Astrocyte (in vitro differentiated cells and primary cell): ENCODE data around the gene TRMT2B. TPM values are rescaled to one million over a fixed set of nuclear protein-coding genes. Genes with fewer than 3 reads are reported as not detected.

Experiments used
- DNase-seq: peaks from one replicate; pipeline ENCODE4 v3.0.0-alpha.2; 2010; ENCODE audit warnings: low read depth
- FAIRE-seq: peaks from 2 replicates; lab custom pipeline; 2011; peaks lifted over from hg19 to GRCh38; lab: Jason Lieb, UNC
- H2AFZ ChIP-seq: 2 replicates; pipeline ENCODE4 v1.6.0; 2012; ENCODE audit warnings: low read depth, low read length, inconsistent platforms
- H3K27ac ChIP-seq: 2 replicates; pipeline ENCODE4 v1.5.1; 2011; ENCODE audit warnings: low read depth, low read length, inconsistent platforms
- H3K27me3 ChIP-seq: 2 replicates; pipeline ENCODE4 v1.6.0; 2011; ENCODE audit warnings: low read length, inconsistent platforms; ENCODE audit not compliant: insufficient read depth
- H3K36me3 ChIP-seq: 2 replicates; pipeline ENCODE4 v1.5.1; 2011; ENCODE audit warnings: low read length, inconsistent platforms; ENCODE audit not compliant: insufficient read depth
- H3K4me1 ChIP-seq: 2 replicates; pipeline ENCODE4 v1.5.1; 2011; ENCODE audit warnings: low read length, inconsistent platforms; ENCODE audit not compliant: insufficient read depth
- H3K4me2 ChIP-seq: 2 replicates; pipeline ENCODE4 v1.6.0; 2012; ENCODE audit warnings: low read length, inconsistent platforms
- H3K4me3 ChIP-seq: 2 replicates; pipeline ENCODE4 v1.5.1; 2011; ENCODE audit warnings: low read depth, mild to moderate bottlenecking, low read length, inconsistent platforms; ENCODE audit not compliant: insufficient read depth
- H3K79me2 ChIP-seq: 2 replicates; pipeline ENCODE4 v1.6.0; 2012; ENCODE audit warnings: mild to moderate bottlenecking, low read length, inconsistent platforms; ENCODE audit not compliant: insufficient read depth
- H3K9ac ChIP-seq: 2 replicates; pipeline ENCODE4 v1.6.0; 2012; ENCODE audit warnings: mild to moderate bottlenecking, low read length, inconsistent platforms
- H3K9me3 ChIP-seq: 2 replicates; pipeline ENCODE4 v1.5.1; 2012; ENCODE audit warnings: low read depth, mild to moderate bottlenecking, low read length, inconsistent platforms; ENCODE audit not compliant: insufficient read depth
- H4K20me1 ChIP-seq: 2 replicates; pipeline ENCODE4 v1.6.0; 2012; ENCODE audit warnings: low read length, inconsistent platforms; ENCODE audit not compliant: insufficient read depth
- H3K27ac Mint-ChIP-seq: one replicate; pipeline ENCODE4 v1.8.0; 2021; ENCODE audit warnings: mild to moderate bottlenecking, mixed read lengths; ENCODE audit not compliant: unreplicated experiment
- H3K27me3 Mint-ChIP-seq: one replicate; pipeline ENCODE4 v1.8.0; 2021; ENCODE audit warnings: low read depth, mixed read lengths; ENCODE audit not compliant: unreplicated experiment
- H3K36me3 Mint-ChIP-seq: one replicate; pipeline ENCODE4 v1.8.0; 2021; ENCODE audit warnings: low read depth, mixed read lengths; ENCODE audit not compliant: unreplicated experiment
- H3K4me1 Mint-ChIP-seq: one replicate; pipeline ENCODE4 v1.8.0; 2021; ENCODE audit warnings: low read depth, mixed read lengths; ENCODE audit not compliant: unreplicated experiment
- H3K4me3 Mint-ChIP-seq: one replicate; pipeline ENCODE4 v1.8.0; 2021; ENCODE audit warnings: mild to moderate bottlenecking, moderate library complexity, mixed read lengths; ENCODE audit not compliant: unreplicated experiment
- H3K9me3 Mint-ChIP-seq: one replicate; pipeline ENCODE4 v1.8.0; 2021; ENCODE audit warnings: mild to moderate bottlenecking, mixed read lengths; ENCODE audit not compliant: unreplicated experiment
- EZH2 ChIP-seq: IDR thresholded peaks from 2 replicates; pipeline ENCODE4 v1.6.1; 2012; ENCODE audit warnings: mild to moderate bottlenecking, low read length, inconsistent platforms; ENCODE audit not compliant: insufficient read depth
- total RNA-seq: library from RNA; stranded (reverse); gene quantifications from 2 replicates; pipeline ENCODE4 v1.2.1, GENCODE V29; 2021
- TF ChIP-seq, protein P1 (sequence below): IDR thresholded peaks from 2 replicates; pipeline ENCODE4 v1.5.1; 2011; ENCODE audit warnings: low read depth, mild to moderate bottlenecking, inconsistent platforms, low read length, moderate library complexity; ENCODE audit not compliant: insufficient read depth

The TRMT2B gene
- total RNA-seq, 1 donor from 2014 or later = 8.3 TPM

DNA sequence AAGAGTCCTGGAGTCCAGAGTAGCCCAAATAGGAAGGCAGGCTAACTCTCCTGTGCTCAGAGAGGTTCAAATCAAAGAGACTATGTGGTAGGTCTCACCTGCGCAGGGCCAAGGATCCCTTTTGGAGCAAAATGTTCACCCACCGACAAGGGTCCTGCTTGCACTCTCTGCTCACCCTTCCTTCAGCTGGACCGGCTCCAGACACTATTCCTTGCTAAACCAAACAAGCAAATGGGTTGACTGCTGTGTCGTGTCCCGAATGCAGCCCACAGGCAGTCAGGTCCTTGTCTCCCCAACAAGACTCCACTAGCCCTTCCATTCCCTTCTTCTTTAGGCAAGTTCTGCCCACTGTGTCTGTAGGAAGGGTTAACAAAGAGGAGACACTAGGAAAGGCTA lies 760 bp downstream of the TRMT2B start:
- H3K4me1 ChIP-seq = peaks cover 7% of the 10 kb centered on the region
- no peak for DNase-seq
- FAIRE-seq = no peak
- Mint-ChIP-seq H3K36me3 (no peaks in the 10 kb centered on the region), H3K27ac (peak overlapping the region; percentile 41), H3K4me1 (no peaks in the 10 kb centered on the region), H3K27me3 (no peaks in the 10 kb centered on the region), H3K4me3 (peak overlapping the region; percentile 87), H3K9me3 (no peaks in the 10 kb centered on the region)
- H3K79me2 ChIP-seq = peaks cover 5% of the 10 kb centered on the region
- peak overlapping the region; percentile 73 for H3K27ac ChIP-seq
- no peaks in the 10 kb centered on the region for H4K20me1 ChIP-seq
- TF ChIP-seq, protein P1, sequence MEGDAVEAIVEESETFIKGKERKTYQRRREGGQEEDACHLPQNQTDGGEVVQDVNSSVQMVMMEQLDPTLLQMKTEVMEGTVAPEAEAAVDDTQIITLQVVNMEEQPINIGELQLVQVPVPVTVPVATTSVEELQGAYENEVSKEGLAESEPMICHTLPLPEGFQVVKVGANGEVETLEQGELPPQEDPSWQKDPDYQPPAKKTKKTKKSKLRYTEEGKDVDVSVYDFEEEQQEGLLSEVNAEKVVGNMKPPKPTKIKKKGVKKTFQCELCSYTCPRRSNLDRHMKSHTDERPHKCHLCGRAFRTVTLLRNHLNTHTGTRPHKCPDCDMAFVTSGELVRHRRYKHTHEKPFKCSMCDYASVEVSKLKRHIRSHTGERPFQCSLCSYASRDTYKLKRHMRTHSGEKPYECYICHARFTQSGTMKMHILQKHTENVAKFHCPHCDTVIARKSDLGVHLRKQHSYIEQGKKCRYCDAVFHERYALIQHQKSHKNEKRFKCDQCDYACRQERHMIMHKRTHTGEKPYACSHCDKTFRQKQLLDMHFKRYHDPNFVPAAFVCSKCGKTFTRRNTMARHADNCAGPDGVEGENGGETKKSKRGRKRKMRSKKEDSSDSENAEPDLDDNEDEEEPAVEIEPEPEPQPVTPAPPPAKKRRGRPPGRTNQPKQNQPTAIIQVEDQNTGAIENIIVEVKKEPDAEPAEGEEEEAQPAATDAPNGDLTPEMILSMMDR = no peak
- no peak for TF ChIP-seq EZH2
- H3K27me3 ChIP-seq = no peaks in the 10 kb centered on the region
- H2AFZ ChIP-seq = peak overlapping the region; percentile 86
- no peaks in the 10 kb centered on the region for H3K36me3 ChIP-seq
- H3K9me3 ChIP-seq = no peaks in the 10 kb centered on the region
- peak overlapping the region; percentile 97 for H3K4me2 ChIP-seq
- H3K9ac ChIP-seq = peak overlapping the region; percentile 77
- peak overlapping the region; percentile 69 for H3K4me3 ChIP-seq

DNA sequence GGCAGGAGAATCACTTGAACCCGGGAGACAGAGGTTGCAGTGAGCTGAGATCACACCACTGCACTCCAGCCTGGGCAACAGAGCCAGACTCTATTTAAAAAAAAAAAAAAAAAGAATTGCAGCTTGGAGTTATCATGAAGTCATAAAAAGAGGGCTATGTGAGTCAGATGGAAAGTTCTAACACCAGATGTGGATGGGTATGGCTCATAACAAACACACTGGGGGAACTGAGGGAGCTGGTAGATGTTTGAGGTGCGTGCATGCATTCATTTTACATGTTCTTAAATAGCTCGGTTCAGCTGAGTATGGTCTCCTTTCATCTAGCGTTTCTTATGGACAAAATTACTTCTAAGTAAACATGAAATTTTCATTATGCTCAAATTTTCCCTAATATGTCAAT lies 11.7 kb downstream of the TRMT2B start:
- Mint-ChIP-seq H3K27ac (no peak overlapping the region), H3K9me3 (no peaks in the 10 kb centered on the region), H3K36me3 (no peaks in the 10 kb centered on the region), H3K4me3 (no peak overlapping the region), H3K4me1 (no peaks in the 10 kb centered on the region), H3K27me3 (no peaks in the 10 kb centered on the region)
- no peaks in the 10 kb centered on the region for H4K20me1 ChIP-seq
- no peaks in the 10 kb centered on the region for H3K4me1 ChIP-seq
- no peaks in the 10 kb centered on the region for H3K27me3 ChIP-seq
- no peak overlapping the region for H3K4me3 ChIP-seq
- H3K9me3 ChIP-seq = no peaks in the 10 kb centered on the region
- H3K27ac ChIP-seq = no peak overlapping the region
- FAIRE-seq = no peak
- H2AFZ ChIP-seq = no peak overlapping the region
- DNase-seq = no peak
- no peak overlapping the region for H3K9ac ChIP-seq
- H3K4me2 ChIP-seq = no peak overlapping the region
- TF ChIP-seq, protein P1 = no peak
- no peak for TF ChIP-seq EZH2
- H3K36me3 ChIP-seq = peaks cover 5% of the 10 kb centered on the region
- no peaks in the 10 kb centered on the region for H3K79me2 ChIP-seq

DNA sequence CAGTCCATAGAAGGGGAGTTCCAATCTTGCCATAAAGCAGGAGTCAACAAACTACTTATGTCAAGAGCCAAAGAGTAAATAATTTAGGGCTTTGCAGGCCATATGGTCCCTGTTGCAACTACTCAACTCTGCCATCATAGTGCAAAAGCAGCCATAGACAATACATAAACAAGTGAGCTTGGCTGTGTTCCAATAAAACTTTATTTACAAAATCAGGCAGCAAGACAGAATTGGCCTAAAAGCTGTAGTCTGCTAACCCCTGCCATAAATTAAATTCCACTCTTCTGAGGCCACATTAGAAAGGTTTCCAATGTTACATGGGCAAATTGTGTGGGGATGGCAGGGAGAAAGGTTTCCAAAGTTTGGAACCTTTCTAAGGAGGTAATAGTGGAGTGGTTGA lies 14.7 kb downstream of the TRMT2B start:
- no peaks in the 10 kb centered on the region for H3K4me1 Mint-ChIP-seq
- H3K4me3 Mint-ChIP-seq = no peak overlapping the region
- Histone ChIP-seq H3K9ac (no peak overlapping the region), H3K4me3 (no peak overlapping the region), H2AFZ (no peak overlapping the region), H3K9me3 (no peaks in the 10 kb centered on the region), H3K27me3 (no peaks in the 10 kb centered on the region), H4K20me1 (no peaks in the 10 kb centered on the region), H3K4me1 (no peaks in the 10 kb centered on the region), H3K79me2 (no peaks in the 10 kb centered on the region), H3K36me3 (peaks cover 5% of the 10 kb centered on the region), H3K27ac (no peak overlapping the region), H3K4me2 (no peak overlapping the region)
- no peaks in the 10 kb centered on the region for H3K27me3 Mint-ChIP-seq
- FAIRE-seq (peak; percentile 13), DNase-seq (no peak)
- no peaks in the 10 kb centered on the region for H3K9me3 Mint-ChIP-seq
- no peaks in the 10 kb centered on the region for H3K36me3 Mint-ChIP-seq
- TF ChIP-seq, protein P1 = no peak
- TF ChIP-seq EZH2 = no peak
- H3K27ac Mint-ChIP-seq = no peak overlapping the region
